Neural cell (in vitro differentiated cells): ENCODE measurements around the gene CHST8. TPM values are rescaled to one million over a fixed set of nuclear protein-coding genes. Genes with fewer than 3 reads are reported as not detected.

Experiments used
- H2AFZ ChIP-seq: fragments of 200-600, 300-800 bp; sonication (generic), shearing (Covaris generic); 2 replicates; pipeline ENCODE4 v1.6.0; 2014; ENCODE audit warnings: low read depth, mild to moderate bottlenecking, antibody characterized with exemption, low read length, moderate library complexity
- H3F3A ChIP-seq: fragments of 200-600 bp; shearing (Covaris generic); 2 replicates; pipeline ENCODE4 v1.6.1; 2016; ENCODE audit warnings: mild to moderate bottlenecking, moderate library complexity, mixed read lengths, antibody characterized with exemption, low read length; ENCODE audit not compliant: insufficient read depth, poor library complexity, severe bottlenecking
- H3K27ac ChIP-seq: fragments of 200-600, 300-800 bp; sonication (generic), shearing (Covaris generic); 2 replicates; pipeline ENCODE4 v1.5.1; 2014; ENCODE audit warnings: mild to moderate bottlenecking, low read length, moderate library complexity
- H3K27me3 ChIP-seq: fragments of 300-800, 200-600 bp; sonication (generic), shearing (Covaris generic); 2 replicates; pipeline ENCODE4 v1.6.0; 2014; ENCODE audit warnings: mild to moderate bottlenecking, low read depth, low read length, moderate library complexity; ENCODE audit not compliant: insufficient read depth
- H3K36me3 ChIP-seq: fragments of 300-800, 200-600 bp; sonication (generic), shearing (Covaris generic); 2 replicates; pipeline ENCODE4 v1.5.1; 2014; ENCODE audit warnings: mild to moderate bottlenecking, antibody characterized with exemption, low read length, moderate library complexity; ENCODE audit not compliant: insufficient read depth
- H3K4me2 ChIP-seq: fragments of 300-800, 200-600 bp; sonication (generic), shearing (Covaris generic); 2 replicates; pipeline ENCODE4 v1.6.0; 2014; ENCODE audit warnings: mild to moderate bottlenecking, low read length
- H3K4me3 ChIP-seq: fragments of 300-800, 200-600 bp; sonication (generic), shearing (Covaris generic); 2 replicates; pipeline ENCODE4 v1.5.1; 2014; ENCODE audit warnings: mild to moderate bottlenecking, low read length, moderate library complexity
- H3K79me2 ChIP-seq: fragments of 200-600 bp; shearing (Covaris generic); replicated peaks from 2 replicates; pipeline ENCODE4 v1.6.0; 2014; ENCODE audit warnings: mild to moderate bottlenecking, low read length, moderate library complexity; ENCODE audit not compliant: insufficient read depth
- H3K9ac ChIP-seq: fragments of 300-800, 200-600 bp; sonication (generic), shearing (Covaris generic); 2 replicates; pipeline ENCODE4 v1.6.1; 2016; ENCODE audit warnings: mild to moderate bottlenecking, low read length, mixed read lengths
- H3K9me2 ChIP-seq: fragments of 200-600 bp; shearing (Covaris generic); 2 replicates; pipeline ENCODE4 v1.6.1; 2016; ENCODE audit warnings: mild to moderate bottlenecking, low read length, mixed read lengths; ENCODE audit not compliant: insufficient read depth
- H3K9me3 ChIP-seq: fragments of 200-600, 300-800 bp; sonication (generic), shearing (Covaris generic); 2 replicates; pipeline ENCODE4 v1.6.1; 2016; ENCODE audit warnings: mild to moderate bottlenecking, mixed run types, low read length, moderate library complexity, mixed read lengths
- H4K20me1 ChIP-seq: fragments of 200-600 bp; shearing (Covaris generic); 2 replicates; pipeline ENCODE4 v1.6.1; 2016; ENCODE audit warnings: mild to moderate bottlenecking, mixed run types; ENCODE audit not compliant: insufficient read depth
- EP300 ChIP-seq: fragments of 450-650 bp; conservative IDR thresholded peaks from 2 replicates; pipeline ENCODE4 v1.6.1; 2014; ENCODE audit warnings: antibody characterized with exemption, mild to moderate bottlenecking, moderate library complexity; ENCODE audit not compliant: poor library complexity, severe bottlenecking
- EZH2 ChIP-seq: fragments of 200-600, 300-800 bp; shearing (Covaris generic), sonication (generic); IDR thresholded peaks from 2 replicates; pipeline ENCODE4 v1.6.1; 2014; ENCODE audit warnings: antibody characterized with exemption, low read length, borderline replicate concordance, mild to moderate bottlenecking; ENCODE audit not compliant: insufficient read depth, poor library complexity, severe bottlenecking
- MXI1 ChIP-seq: fragments of 450-650 bp; conservative IDR thresholded peaks from 2 replicates; pipeline ENCODE4 v1.6.1; 2014; ENCODE audit warnings: antibody characterized with exemption, mild to moderate bottlenecking; ENCODE audit not compliant: poor library complexity, severe bottlenecking
- POLR2AphosphoS5 ChIP-seq: IDR thresholded peaks from 2 replicates; pipeline ENCODE4 v1.6.1; 2012
- RAD21 ChIP-seq: fragments of 450-650 bp; conservative IDR thresholded peaks from 2 replicates; pipeline ENCODE4 v1.6.1; 2014; ENCODE audit warnings: antibody characterized with exemption, mild to moderate bottlenecking, moderate library complexity
- SMC3 ChIP-seq: fragments of 450-650 bp; conservative IDR thresholded peaks from 2 replicates; pipeline ENCODE4 v1.6.1; 2014; ENCODE audit warnings: antibody characterized with exemption, mild to moderate bottlenecking, moderate library complexity; ENCODE audit not compliant: poor library complexity
- TAF1 ChIP-seq: IDR thresholded peaks from 2 replicates; pipeline ENCODE4 v1.6.1; 2012; ENCODE audit warnings: low read depth
- polyA plus RNA-seq: library from polyadenylated mRNA; depleted of rRNA; stranded (reverse); fragments of >200 nt; gene quantifications from 2 replicates; pipeline ENCODE4 v1.2.3, GENCODE V29; 2014
- TF ChIP-seq, protein P1 (sequence below): fragments of 450-650 bp; IDR thresholded peaks from 2 replicates; pipeline ENCODE4 v1.5.1; 2014; ENCODE audit warnings: antibody characterized with exemption, mild to moderate bottlenecking, moderate library complexity; ENCODE audit not compliant: poor library complexity, severe bottlenecking
- TF ChIP-seq, protein P2 (sequence below): IDR thresholded peaks from 2 replicates; pipeline ENCODE4 v1.6.1; 2012; ENCODE audit warnings: borderline replicate concordance

CHST8 gene
- polyA plus RNA-seq, 1 donor from 2014 or later, result 7.1 TPM

DNA sequence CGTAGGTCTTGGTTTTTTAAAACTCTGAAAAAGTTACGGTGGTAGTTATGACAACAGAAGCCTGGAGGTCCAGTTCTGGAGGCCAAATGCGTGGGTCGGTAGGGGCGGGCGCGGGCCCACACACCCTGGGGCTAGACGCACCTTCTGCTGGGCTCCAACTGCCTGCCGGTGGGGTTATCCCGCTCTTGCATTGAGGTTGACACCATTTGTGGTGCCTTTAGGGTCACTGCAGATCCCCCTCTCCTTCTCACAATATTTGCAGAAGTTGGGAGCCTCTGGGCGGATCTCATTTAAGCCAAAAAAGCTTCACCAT is 81.6 kb downstream of the CHST8 start:
- Histone ChIP-seq H3K4me2 (no peak overlapping the region), H3K4me3 (no peak overlapping the region), H3K9ac (no peak overlapping the region), H3K27me3 (no peaks in the 10 kb centered on the region), H4K20me1 (no peaks in the 10 kb centered on the region), H3K9me2 (no peaks in the 10 kb centered on the region), H2AFZ (no peak overlapping the region), H3K27ac (no peak overlapping the region), H3K79me2 (no peaks in the 10 kb centered on the region), H3K36me3 (no peaks in the 10 kb centered on the region), H3F3A (no peaks in the 10 kb centered on the region), H3K9me3 (no peaks in the 10 kb centered on the region)
- no peak for TF ChIP-seq SMC3
- no peak for TF ChIP-seq RAD21
- no peak for TF ChIP-seq EZH2
- no peak for TF ChIP-seq MXI1
- TF ChIP-seq, protein P1, sequence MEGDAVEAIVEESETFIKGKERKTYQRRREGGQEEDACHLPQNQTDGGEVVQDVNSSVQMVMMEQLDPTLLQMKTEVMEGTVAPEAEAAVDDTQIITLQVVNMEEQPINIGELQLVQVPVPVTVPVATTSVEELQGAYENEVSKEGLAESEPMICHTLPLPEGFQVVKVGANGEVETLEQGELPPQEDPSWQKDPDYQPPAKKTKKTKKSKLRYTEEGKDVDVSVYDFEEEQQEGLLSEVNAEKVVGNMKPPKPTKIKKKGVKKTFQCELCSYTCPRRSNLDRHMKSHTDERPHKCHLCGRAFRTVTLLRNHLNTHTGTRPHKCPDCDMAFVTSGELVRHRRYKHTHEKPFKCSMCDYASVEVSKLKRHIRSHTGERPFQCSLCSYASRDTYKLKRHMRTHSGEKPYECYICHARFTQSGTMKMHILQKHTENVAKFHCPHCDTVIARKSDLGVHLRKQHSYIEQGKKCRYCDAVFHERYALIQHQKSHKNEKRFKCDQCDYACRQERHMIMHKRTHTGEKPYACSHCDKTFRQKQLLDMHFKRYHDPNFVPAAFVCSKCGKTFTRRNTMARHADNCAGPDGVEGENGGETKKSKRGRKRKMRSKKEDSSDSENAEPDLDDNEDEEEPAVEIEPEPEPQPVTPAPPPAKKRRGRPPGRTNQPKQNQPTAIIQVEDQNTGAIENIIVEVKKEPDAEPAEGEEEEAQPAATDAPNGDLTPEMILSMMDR, result no peak
- TF ChIP-seq EP300, result no peak
- TF ChIP-seq, protein P2, sequence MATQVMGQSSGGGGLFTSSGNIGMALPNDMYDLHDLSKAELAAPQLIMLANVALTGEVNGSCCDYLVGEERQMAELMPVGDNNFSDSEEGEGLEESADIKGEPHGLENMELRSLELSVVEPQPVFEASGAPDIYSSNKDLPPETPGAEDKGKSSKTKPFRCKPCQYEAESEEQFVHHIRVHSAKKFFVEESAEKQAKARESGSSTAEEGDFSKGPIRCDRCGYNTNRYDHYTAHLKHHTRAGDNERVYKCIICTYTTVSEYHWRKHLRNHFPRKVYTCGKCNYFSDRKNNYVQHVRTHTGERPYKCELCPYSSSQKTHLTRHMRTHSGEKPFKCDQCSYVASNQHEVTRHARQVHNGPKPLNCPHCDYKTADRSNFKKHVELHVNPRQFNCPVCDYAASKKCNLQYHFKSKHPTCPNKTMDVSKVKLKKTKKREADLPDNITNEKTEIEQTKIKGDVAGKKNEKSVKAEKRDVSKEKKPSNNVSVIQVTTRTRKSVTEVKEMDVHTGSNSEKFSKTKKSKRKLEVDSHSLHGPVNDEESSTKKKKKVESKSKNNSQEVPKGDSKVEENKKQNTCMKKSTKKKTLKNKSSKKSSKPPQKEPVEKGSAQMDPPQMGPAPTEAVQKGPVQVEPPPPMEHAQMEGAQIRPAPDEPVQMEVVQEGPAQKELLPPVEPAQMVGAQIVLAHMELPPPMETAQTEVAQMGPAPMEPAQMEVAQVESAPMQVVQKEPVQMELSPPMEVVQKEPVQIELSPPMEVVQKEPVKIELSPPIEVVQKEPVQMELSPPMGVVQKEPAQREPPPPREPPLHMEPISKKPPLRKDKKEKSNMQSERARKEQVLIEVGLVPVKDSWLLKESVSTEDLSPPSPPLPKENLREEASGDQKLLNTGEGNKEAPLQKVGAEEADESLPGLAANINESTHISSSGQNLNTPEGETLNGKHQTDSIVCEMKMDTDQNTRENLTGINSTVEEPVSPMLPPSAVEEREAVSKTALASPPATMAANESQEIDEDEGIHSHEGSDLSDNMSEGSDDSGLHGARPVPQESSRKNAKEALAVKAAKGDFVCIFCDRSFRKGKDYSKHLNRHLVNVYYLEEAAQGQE, result no peak
- no peak for TF ChIP-seq TAF1
- TF ChIP-seq POLR2AphosphoS5, result no peak

DNA sequence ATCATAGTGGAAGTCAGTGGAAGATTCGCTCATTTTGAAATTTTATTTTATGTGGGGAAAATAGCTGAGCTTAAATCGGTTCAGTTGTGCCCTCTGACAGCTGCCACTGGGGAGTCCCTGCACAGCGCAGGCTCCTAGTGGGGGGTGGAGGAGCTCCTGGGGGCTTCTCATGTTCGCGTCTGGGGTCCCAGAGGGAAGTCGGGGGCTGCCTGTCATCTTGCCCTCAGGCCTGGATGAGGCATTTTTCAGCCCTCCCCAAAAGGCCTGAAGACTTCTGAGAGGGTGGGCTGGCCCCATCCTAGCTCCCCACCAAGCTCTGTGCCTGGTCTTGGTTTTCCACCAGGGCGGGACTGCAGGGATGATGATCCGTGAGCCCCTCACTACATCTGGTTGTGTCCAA is 82.1 kb downstream of the CHST8 start:
- Histone ChIP-seq H3F3A (no peaks in the 10 kb centered on the region), H3K79me2 (no peaks in the 10 kb centered on the region), H3K4me3 (no peak overlapping the region), H2AFZ (no peak overlapping the region), H3K36me3 (no peaks in the 10 kb centered on the region), H3K9me3 (no peaks in the 10 kb centered on the region), H3K27me3 (no peaks in the 10 kb centered on the region), H3K9ac (no peak overlapping the region), H4K20me1 (no peaks in the 10 kb centered on the region), H3K27ac (no peak overlapping the region), H3K9me2 (no peaks in the 10 kb centered on the region), H3K4me2 (no peak overlapping the region)
- no peak for TF ChIP-seq RAD21
- no peak for TF ChIP-seq EP300
- no peak for TF ChIP-seq TAF1
- TF ChIP-seq MXI1, result no peak
- TF ChIP-seq, protein P2, result no peak
- TF ChIP-seq EZH2, result no peak
